Ureter (tissue), 1 donor: ENCODE results near the gene RAF1. TPM values are rescaled to one million over a fixed set of nuclear protein-coding genes. Genes with fewer than 3 reads are reported as not detected.

Source experiments
- DNase-seq: peaks from one replicate; pipeline ENCODE4 v3.0.0-alpha.2; 2020; ENCODE audit warnings: low spot score
- total RNA-seq: library from RNA; stranded (reverse); gene quantifications from one replicate; pipeline ENCODE4 v1.2.4, GENCODE V29; 2023
- donor health status: DM: yes; HTN: yes; CAD: no.

RAF1 gene
- total RNA-seq, 1 donor from 2014 or later: 95.5 TPM

GRCh38 chr3:12591456-12591855 lies 72.5 kb downstream of the RAF1 start:
- no peak for DNase-seq

GRCh38 chr3:12590096-12590495 lies 73.8 kb downstream of the RAF1 start:
- DNase-seq: no peak

- DNase-seq: no peak
Observed at GRCh38 chr3:12588039-12589009, 75.6 kb downstream of the RAF1 start.

- DNase-seq: no peak
Observed at GRCh38 chr3:12586403-12586802, 77.5 kb downstream of the RAF1 start.

GRCh38 chr3:12585970-12586369 lies 77.9 kb downstream of the RAF1 start:
- DNase-seq: no peak

- DNase-seq: no peak
Observed at GRCh38 chr3:12585181-12585580, 78.7 kb downstream of the RAF1 start.

GRCh38 chr3:12584083-12584482 lies 79.8 kb downstream of the RAF1 start:
- DNase-seq: no peak

GRCh38 chr3:12583280-12583679 lies 80.6 kb downstream of the RAF1 start:
- DNase-seq: no peak

GRCh38 chr3:12582730-12583129 lies 81.2 kb downstream of the RAF1 start:
- DNase-seq: no peak

GRCh38 chr3:12579905-12580304 lies 84.0 kb downstream of the RAF1 start:
- DNase-seq: no peak

- no peak for DNase-seq
Observed at GRCh38 chr3:12579456-12579855, 84.5 kb downstream of the RAF1 start.

- no peak for DNase-seq
Observed at GRCh38 chr3:12578742-12579141, 85.2 kb downstream of the RAF1 start.

- no peak for DNase-seq
Observed at GRCh38 chr3:12577379-12577778, 86.5 kb downstream of the RAF1 start.

GRCh38 chr3:12574661-12575060 lies 89.3 kb downstream of the RAF1 start:
- DNase-seq: no peak

- DNase-seq: no peak
Observed at GRCh38 chr3:12574131-12574530, 89.8 kb downstream of the RAF1 start.

- no peak for DNase-seq
Observed at GRCh38 chr3:12571986-12572385, 91.9 kb downstream of the RAF1 start.

- no peak for DNase-seq
Observed at GRCh38 chr3:12569836-12570235, 94.1 kb downstream of the RAF1 start.

GRCh38 chr3:12568747-12569146 lies 95.2 kb downstream of the RAF1 start:
- no peak for DNase-seq

GRCh38 chr3:12566976-12567375 lies 96.9 kb downstream of the RAF1 start:
- no peak for DNase-seq

GRCh38 chr3:12562451-12562850 lies 101.5 kb downstream of the RAF1 start:
- no peak for DNase-seq

GRCh38 chr3:12561397-12561796 lies 102.5 kb downstream of the RAF1 start:
- no peak for DNase-seq

- DNase-seq: no peak
Observed at GRCh38 chr3:12560505-12561190, 103.3 kb downstream of the RAF1 start.

GRCh38 chr3:12559520-12559919 lies 104.4 kb downstream of the RAF1 start:
- no peak for DNase-seq
